ENCODE results near the gene C3orf20. TPM values are rescaled to one million over a fixed set of nuclear protein-coding genes. Genes with fewer than 3 reads are reported as not detected.

Gene C3orf20
- total and polyA plus RNA-seq, 2 experiments from 2014 or later = not detected

- TF ChIP-seq REST (IDR thresholded peaks at IDR 0.05; ENCODE audit: unreplicated experiment) (no peak), NANOG (IDR thresholded peaks at IDR 0.05; ENCODE audit: borderline replicate concordance) (no peak), ZNF331 (CRISPR knock-in tag; IDR thresholded peaks at IDR 0.05; ENCODE audit: low read depth) (no peak), CREB1 (CRISPR knock-in tag; IDR thresholded peaks at IDR 0.05; ENCODE audit: low read depth) (no peak), ZNF114 (CRISPR knock-in tag; IDR thresholded peaks at IDR 0.05) (no peak), POLR2AphosphoS5 (IDR thresholded peaks at IDR 0.05; ENCODE audit: low read depth) (no peak), CTCF (conservative IDR thresholded peaks at IDR 0.05; ENCODE audit: low read depth in 2 of 2) (no peak)
These were observed 29.5 kb upstream of the C3orf20 start (continued) for GRCh38 chr3:14645453-14645852.

- H3K27me3 ChIP-seq (ENCODE audit: insufficient read depth) = peaks cover 4% of the 10 kb centered on the region; the same call in 1 of the 2 replicates
- no peaks in the 10 kb centered on the region for H3K4me1 ChIP-seq (ENCODE audit: insufficient read depth)
- no peak overlapping the region for H3K4me2 ChIP-seq
- H3F3A ChIP-seq (replicated peaks; ENCODE audit: low read depth) = no peaks in the 10 kb centered on the region
- H3K4me3 ChIP-seq = no peak overlapping the region
- Mint-ChIP-seq H3K4me3 (no peak overlapping the region), H3K27ac (no peak overlapping the region), H3K27me3 (ENCODE audit: insufficient read depth, low read depth, poor library complexity) (peaks cover 3% of the 10 kb centered on the region), H3K36me3 (ENCODE audit: low read depth) (no peaks in the 10 kb centered on the region), H3K9me3 (no peaks in the 10 kb centered on the region; the same call in 2 of the 3 replicates), H3K4me1 (peaks cover 5% of the 10 kb centered on the region; the same call in 1 of the 3 replicates)
- ATAC-seq (no peak), DNase-seq (ENCODE audit: low spot score) (no peak)
- H3K79me2 ChIP-seq (replicated peaks; ENCODE audit: insufficient read depth) = no peaks in the 10 kb centered on the region
- no peak overlapping the region for H2AFZ ChIP-seq
- 0 out of 2 replicates have a peak, but pooled peaks cover 4% of the 10 kb centered on the region for H3K9me2 ChIP-seq (ENCODE audit: insufficient read depth)
- H3K27ac ChIP-seq (ENCODE audit: low read depth) = no peak overlapping the region
- H3K36me3 ChIP-seq (ENCODE audit: insufficient read depth) = no peaks in the 10 kb centered on the region
- H4K20me1 ChIP-seq (replicated peaks; ENCODE audit: insufficient read depth) = no peaks in the 10 kb centered on the region
- TF ChIP-seq REST (IDR thresholded peaks at IDR 0.05; ENCODE audit: unreplicated experiment) (no peak), POLR2AphosphoS5 (IDR thresholded peaks at IDR 0.05; ENCODE audit: low read depth) (no peak), ETS1 (IDR thresholded peaks at IDR 0.05) (no peak), EZH2 (IDR thresholded peaks at IDR 0.05; ENCODE audit: low read depth, unreplicated experiment) (no peak), ZNF331 (CRISPR knock-in tag; IDR thresholded peaks at IDR 0.05; ENCODE audit: low read depth) (no peak), JUNB (IDR thresholded peaks at IDR 0.05; ENCODE audit: unreplicated experiment) (no peak), CREB1 (CRISPR knock-in tag; IDR thresholded peaks at IDR 0.05; ENCODE audit: low read depth) (no peak), STAT1 (IDR thresholded peaks at IDR 0.05; ENCODE audit: unreplicated experiment) (no peak), ZNF114 (CRISPR knock-in tag; IDR thresholded peaks at IDR 0.05) (no peak), NANOG (IDR thresholded peaks at IDR 0.05; ENCODE audit: borderline replicate concordance) (no peak)
These were observed 28.8 kb upstream of the C3orf20 start for GRCh38 chr3:14646131-14646573.
